22Rv1 (cell line): ENCODE measurements around the gene DOCK9.

Source experiments
- CTCF ChIP-seq: fragments of 450-650 bp; IDR thresholded peaks from 2 replicates; pipeline ENCODE4 v1.5.1; 2017; ENCODE audit warnings: mild to moderate bottlenecking
- ZFX ChIP-seq: fragments of 450-650 bp; IDR thresholded peaks from 2 replicates; pipeline ENCODE4 v1.6.1; 2017; ENCODE audit warnings: antibody characterized with exemption, borderline replicate concordance

GRCh38 chr13:98779695-98780094, 198.2 kb downstream of the DOCK9 start:
- TF ChIP-seq CTCF = no peak
- no peak for TF ChIP-seq ZFX
